GM23338 (cell line): ENCODE results near the gene KIF1C. TPM values are rescaled to one million over a fixed set of nuclear protein-coding genes. Genes with fewer than 3 reads are reported as not detected.

ENCODE experiments used
- ATAC-seq: fragments of 200-7000 bp; cut with Tn5 transposase; 3 replicates; pipeline ENCODE4 v1.9.1; 2020
- DNase-seq: peaks from one replicate; pipeline ENCODE4 v3.0.0-alpha.2; 2015; ENCODE audit warnings: low spot score
- H2AFZ ChIP-seq: fragments of 200-600 bp; sonication (generic); 2 replicates; pipeline ENCODE4 v1.8.0; 2016; ENCODE audit warnings: antibody characterized with exemption, mild to moderate bottlenecking, moderate library complexity
- H3F3A ChIP-seq: fragments of 200-600 bp; sonication (generic); replicated peaks from 2 replicates; pipeline ENCODE4 v1.8.0; 2017; ENCODE audit warnings: antibody characterized with exemption, mixed run types, low read depth
- H3K27ac ChIP-seq: fragments of 200-600 bp; sonication (generic); 2 replicates; pipeline ENCODE4 v1.6.1; 2016; ENCODE audit warnings: low read depth
- H3K27me3 ChIP-seq: fragments of 200-600 bp; sonication (generic); 2 replicates; pipeline ENCODE4 v1.8.0; 2016; ENCODE audit warnings: mild to moderate bottlenecking, mixed run types, moderate library complexity; ENCODE audit not compliant: insufficient read depth
- H3K36me3 ChIP-seq: fragments of 200-600 bp; sonication (generic); 2 replicates; pipeline ENCODE4 v1.8.0; 2016; ENCODE audit warnings: mild to moderate bottlenecking; ENCODE audit not compliant: insufficient read depth
- H3K4me1 ChIP-seq: fragments of 200-600 bp; sonication (generic); 2 replicates; pipeline ENCODE4 v1.8.0; 2016; ENCODE audit warnings: mild to moderate bottlenecking, moderate library complexity; ENCODE audit not compliant: insufficient read depth
- H3K4me2 ChIP-seq: fragments of 200-600 bp; sonication (generic); 2 replicates; pipeline ENCODE4 v1.7.1; 2017; ENCODE audit warnings: mixed run types
- H3K4me3 ChIP-seq: fragments of 200-600 bp; sonication (generic); 2 replicates; pipeline ENCODE4 v1.6.1; 2016; ENCODE audit warnings: mixed run types
- H3K79me2 ChIP-seq: fragments of 200-600 bp; sonication (generic); replicated peaks from 2 replicates; pipeline ENCODE4 v1.8.0; 2017; ENCODE audit warnings: mild to moderate bottlenecking; ENCODE audit not compliant: insufficient read depth
- H3K9me2 ChIP-seq: fragments of 200-600 bp; sonication (generic); 2 replicates; pipeline ENCODE4 v1.8.0; 2017; ENCODE audit not compliant: insufficient read depth
- H4K20me1 ChIP-seq: fragments of 200-600 bp; sonication (generic); replicated peaks from 2 replicates; pipeline ENCODE4 v1.8.0; 2017; ENCODE audit warnings: mild to moderate bottlenecking; ENCODE audit not compliant: insufficient read depth
- H3K27ac Mint-ChIP-seq: 2 replicates; pipeline ENCODE4 v1.8.0; 2020; ENCODE audit warnings: inconsistent platforms, mild to moderate bottlenecking, moderate library complexity, mixed read lengths
- H3K27me3 Mint-ChIP-seq: 3 replicates; pipeline ENCODE4 v1.8.0; 2022; ENCODE audit warnings: low read depth, mild to moderate bottlenecking, moderate library complexity, mixed read lengths, inconsistent platforms; ENCODE audit not compliant: insufficient read depth, poor library complexity
- H3K36me3 Mint-ChIP-seq: 3 replicates; pipeline ENCODE4 v1.8.0; 2021; ENCODE audit warnings: low read depth, mild to moderate bottlenecking, inconsistent platforms, moderate library complexity, mixed read lengths
- H3K4me1 Mint-ChIP-seq: 3 replicates; pipeline ENCODE4 v1.8.0; 2020; ENCODE audit warnings: mild to moderate bottlenecking, inconsistent platforms, mixed read lengths
- H3K4me3 Mint-ChIP-seq: 3 replicates; pipeline ENCODE4 v1.8.0; 2021; ENCODE audit warnings: moderate library complexity, mild to moderate bottlenecking, inconsistent platforms, mixed read lengths
- H3K9me3 Mint-ChIP-seq: 3 replicates; pipeline ENCODE4 v1.8.0; 2020; ENCODE audit warnings: moderate library complexity, mild to moderate bottlenecking, inconsistent platforms, mixed read lengths
- CREB1 ChIP-seq: fragments of 250-450 bp; sonication (Bioruptor Pico); IDR thresholded peaks from 2 replicates; pipeline ENCODE4 v1.5.0; 2020; ENCODE audit warnings: low read depth, mild to moderate bottlenecking, moderate library complexity
- CTCF ChIP-seq, 2 experiments: fragments of 200-600 bp in 1 of 2; sonication (generic) in 1 of 2; conservative IDR thresholded peaks; 2 replicates each; pipeline versions ENCODE4 v1.5.1 to v1.6.1; 2016 to 2017; ENCODE audit warnings: antibody characterized with exemption in 2 of 2, low read depth in 2 of 2, mild to moderate bottlenecking in 2 of 2, moderate library complexity in 1 of 2
- EZH2 ChIP-seq: fragments of 200-600 bp; sonication (generic); IDR thresholded peaks from one replicate; pipeline ENCODE4 v1.8.0; 2017; ENCODE audit warnings: antibody characterized with exemption, mild to moderate bottlenecking, low read depth; ENCODE audit not compliant: unreplicated experiment
- JUNB ChIP-seq: IDR thresholded peaks from one replicate; pipeline ENCODE4 v1.6.1; 2016; ENCODE audit warnings: antibody characterized with exemption; ENCODE audit not compliant: unreplicated experiment
- NANOG ChIP-seq: IDR thresholded peaks from 2 replicates; pipeline ENCODE4 v1.6.1; 2016; ENCODE audit warnings: antibody characterized with exemption, borderline replicate concordance
- REST ChIP-seq: IDR thresholded peaks from one replicate; pipeline ENCODE4 v1.6.1; 2018; ENCODE audit warnings: antibody characterized with exemption; ENCODE audit not compliant: unreplicated experiment
- STAT1 ChIP-seq: IDR thresholded peaks from one replicate; pipeline ENCODE4 v1.6.1; 2016; ENCODE audit warnings: antibody characterized with exemption; ENCODE audit not compliant: unreplicated experiment
- polyA plus RNA-seq: library from polyadenylated mRNA; unstranded; fragments of >200 nt; fragmentation: Nextera tagmentation; extraction: Ambion mirVana; gene quantifications from 2 replicates; pipeline ENCODE4 v1.2.1, GENCODE V29; 2016
- total RNA-seq: library from RNA; depleted of rRNA; stranded (reverse); fragments of >200 nt; shearing (Covaris generic); gene quantifications from 2 replicates; pipeline ENCODE4 v1.2.3, GENCODE V29; 2014

KIF1C gene
- total and polyA plus RNA-seq, 2 experiments from 2014 or later = 13.5 to 61.4 TPM

GRCh38 chr17:5043524-5043923 lies 45.8 kb downstream of the KIF1C start:
- Mint-ChIP-seq H3K9me3 (no peaks in the 10 kb centered on the region; the same call in 1 of the 3 replicates), H3K27ac (no peak overlapping the region), H3K36me3 (no peaks in the 10 kb centered on the region), H3K4me3 (no peak overlapping the region), H3K27me3 (peaks cover 7% of the 10 kb centered on the region), H3K4me1 (no peaks in the 10 kb centered on the region)
- no peaks in the 10 kb centered on the region for H3K4me1 ChIP-seq
- no peak overlapping the region for H3K4me3 ChIP-seq
- no peaks in the 10 kb centered on the region for H4K20me1 ChIP-seq
- H3K36me3 ChIP-seq = no peaks in the 10 kb centered on the region
- DNase-seq (peak; percentile 66), ATAC-seq (peak; percentile 89)
- no peaks in the 10 kb centered on the region for H3K27me3 ChIP-seq
- H3K79me2 ChIP-seq = no peaks in the 10 kb centered on the region
- no peak overlapping the region for H3K4me2 ChIP-seq
- H3F3A ChIP-seq = no peaks in the 10 kb centered on the region
- H3K9me2 ChIP-seq = no peaks in the 10 kb centered on the region
- TF ChIP-seq CTCF (conservative IDR thresholded peaks at IDR 0.05; ENCODE audit: low read depth in 2 of 2) (peak; percentile 24 to 61; a peak in 3 of 4 replicates), EZH2 (no peak)
- H2AFZ ChIP-seq = no peak overlapping the region
- no peak overlapping the region for H3K27ac ChIP-seq

GRCh38 chr17:5044630-5045029 lies 46.9 kb downstream of the KIF1C start:
- Mint-ChIP-seq H3K27me3 (peaks cover 7% of the 10 kb centered on the region), H3K4me1 (no peaks in the 10 kb centered on the region), H3K36me3 (no peaks in the 10 kb centered on the region), H3K27ac (no peak overlapping the region), H3K4me3 (no peak overlapping the region), H3K9me3 (no peaks in the 10 kb centered on the region; the same call in 1 of the 3 replicates)
- Histone ChIP-seq H3K4me3 (no peak overlapping the region), H3F3A (no peaks in the 10 kb centered on the region), H3K27me3 (no peaks in the 10 kb centered on the region), H3K79me2 (no peaks in the 10 kb centered on the region), H2AFZ (no peak overlapping the region), H3K9me2 (no peaks in the 10 kb centered on the region), H3K4me1 (no peaks in the 10 kb centered on the region), H3K36me3 (no peaks in the 10 kb centered on the region), H4K20me1 (no peaks in the 10 kb centered on the region), H3K27ac (no peak overlapping the region), H3K4me2 (no peak overlapping the region)
- ATAC-seq (no peak), DNase-seq (no peak)
- no peak for TF ChIP-seq CTCF (conservative IDR thresholded peaks at IDR 0.05; ENCODE audit: low read depth in 2 of 2)
- TF ChIP-seq CREB1 = no peak
- no peak for TF ChIP-seq EZH2
- TF ChIP-seq STAT1 = no peak
- TF ChIP-seq JUNB = no peak
- no peak for TF ChIP-seq REST
- no peak for TF ChIP-seq NANOG
